Amygdala (tissue), 56 donors: ENCODE data around the gene INPP1.
"Not testable (repeated sequence)": the region's sequence is repeated elsewhere in the genome, so short reads cannot be mapped to it uniquely, and the experiment has no call there.

Experiments
- DNase-seq, 56 donors: peaks; one replicate each; lab custom pipeline; 2025; lab: John Stamatoyannopoulos, UW

The INPP1 gene

DNA sequence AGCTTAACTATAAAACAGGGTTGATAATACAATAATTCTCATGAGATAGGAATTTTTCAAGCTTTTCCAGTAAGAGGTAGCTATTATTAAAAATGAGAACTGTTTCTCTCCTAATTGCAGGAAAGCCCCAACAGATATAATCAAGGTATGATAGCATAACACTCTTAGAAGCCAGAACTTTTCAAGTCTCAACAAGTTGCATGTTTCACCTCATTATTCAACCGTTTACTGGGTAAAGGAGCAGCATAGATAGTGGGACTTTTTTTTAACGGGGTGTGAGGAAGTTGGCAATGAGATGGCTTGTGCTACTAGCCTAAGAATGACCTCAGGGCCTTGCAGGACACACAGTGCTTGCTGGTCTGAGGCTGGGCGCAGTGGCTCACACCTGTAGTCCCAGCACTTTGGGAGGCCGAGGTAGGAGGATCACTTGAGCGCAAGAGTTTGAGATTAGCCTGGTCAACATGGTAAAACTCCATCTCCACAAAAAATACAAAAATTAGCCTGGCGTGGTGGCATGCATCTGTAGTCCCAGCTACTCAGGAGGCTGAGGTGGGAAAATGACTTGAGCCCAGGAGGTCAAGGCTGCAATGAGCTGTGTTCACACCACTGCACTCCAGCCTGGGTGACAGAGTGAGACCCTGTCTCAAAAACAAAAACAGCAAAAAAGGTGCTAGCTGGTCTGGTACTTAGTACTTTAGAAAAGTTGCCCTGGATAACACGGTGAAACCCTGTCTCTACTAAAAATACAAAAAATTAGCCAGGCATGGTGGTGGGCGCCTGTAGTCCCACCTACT is 15.5 kb downstream of the INPP1 start:
- DNase-seq = not testable (repeated sequence)

DNA sequence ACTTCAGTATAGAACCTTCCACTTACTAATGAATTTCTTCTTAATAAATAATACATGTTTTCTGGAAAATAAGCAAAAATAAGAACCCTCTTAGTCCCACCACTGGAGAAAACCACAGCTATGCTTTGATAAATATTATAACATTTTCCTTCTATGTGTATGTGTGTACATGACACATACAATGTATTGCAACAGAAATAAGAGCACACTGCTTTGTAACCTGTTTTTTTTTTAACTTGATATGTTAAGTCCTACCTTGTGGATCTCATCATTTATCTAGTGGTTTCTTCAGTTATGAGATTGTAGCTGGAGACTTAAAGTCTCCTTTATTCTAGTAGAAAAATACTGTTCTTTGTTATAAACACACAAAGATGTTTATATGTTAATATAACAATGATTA is 17.2 kb downstream of the INPP1 start:
- DNase-seq = no peak

DNA sequence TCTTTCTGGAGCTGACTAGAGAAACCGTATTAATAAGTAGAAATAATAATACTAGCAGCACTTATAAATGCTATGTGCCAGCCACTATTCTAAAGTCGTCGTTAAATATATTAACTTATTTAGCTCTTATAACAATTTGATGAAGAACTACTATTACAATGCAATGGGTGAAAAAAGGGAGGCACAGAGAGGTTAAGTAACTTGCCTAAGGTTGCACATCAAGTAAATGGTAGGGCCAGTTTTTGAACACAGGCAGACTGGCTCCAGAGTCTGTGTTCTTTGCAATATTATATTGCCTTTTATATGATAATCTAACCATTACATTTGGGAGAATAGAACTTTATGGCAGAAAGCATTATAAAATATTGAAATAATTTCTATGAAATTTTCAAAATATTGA is 17.6 kb downstream of the INPP1 start:
- no peak for DNase-seq

DNA sequence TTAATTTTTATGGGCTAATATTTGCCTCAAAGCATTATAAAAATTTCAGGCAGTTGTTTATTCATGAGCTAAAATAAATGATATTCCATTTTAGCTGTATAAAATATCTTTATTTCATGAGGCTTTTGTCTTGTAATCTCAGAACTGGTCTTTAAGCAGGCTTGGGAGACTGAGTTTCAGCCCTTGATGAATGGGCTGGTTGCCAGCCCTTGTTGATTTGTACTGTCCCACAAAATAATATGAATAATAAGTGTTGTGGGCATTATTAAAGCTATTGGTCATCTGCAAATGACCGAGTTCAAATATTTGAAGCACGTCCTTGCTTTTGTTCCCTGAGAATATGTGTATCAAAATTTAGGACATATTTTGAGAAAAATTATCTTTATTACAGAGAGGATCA is 18.2 kb downstream of the INPP1 start:
- DNase-seq = no peak

DNA sequence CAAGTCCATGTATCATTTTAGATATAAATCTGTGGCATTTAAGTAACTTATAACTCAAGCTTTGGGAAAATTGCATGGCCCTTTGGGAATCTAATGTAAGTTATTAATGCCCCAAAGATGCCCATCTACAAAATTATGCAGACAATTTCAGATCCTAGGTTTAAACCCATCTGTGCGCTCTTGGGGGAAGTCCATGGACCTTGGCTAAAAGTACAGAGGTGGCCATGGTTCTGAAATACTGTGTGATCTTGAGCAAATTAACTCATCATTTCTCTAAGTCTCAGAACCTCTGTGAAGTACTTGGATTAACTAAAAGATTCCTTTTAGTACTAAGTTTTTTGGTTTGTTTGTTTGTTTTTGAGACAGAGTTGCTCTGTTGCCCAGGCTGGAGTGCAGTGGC is 19.5 kb downstream of the INPP1 start:
- DNase-seq = no peak

DNA sequence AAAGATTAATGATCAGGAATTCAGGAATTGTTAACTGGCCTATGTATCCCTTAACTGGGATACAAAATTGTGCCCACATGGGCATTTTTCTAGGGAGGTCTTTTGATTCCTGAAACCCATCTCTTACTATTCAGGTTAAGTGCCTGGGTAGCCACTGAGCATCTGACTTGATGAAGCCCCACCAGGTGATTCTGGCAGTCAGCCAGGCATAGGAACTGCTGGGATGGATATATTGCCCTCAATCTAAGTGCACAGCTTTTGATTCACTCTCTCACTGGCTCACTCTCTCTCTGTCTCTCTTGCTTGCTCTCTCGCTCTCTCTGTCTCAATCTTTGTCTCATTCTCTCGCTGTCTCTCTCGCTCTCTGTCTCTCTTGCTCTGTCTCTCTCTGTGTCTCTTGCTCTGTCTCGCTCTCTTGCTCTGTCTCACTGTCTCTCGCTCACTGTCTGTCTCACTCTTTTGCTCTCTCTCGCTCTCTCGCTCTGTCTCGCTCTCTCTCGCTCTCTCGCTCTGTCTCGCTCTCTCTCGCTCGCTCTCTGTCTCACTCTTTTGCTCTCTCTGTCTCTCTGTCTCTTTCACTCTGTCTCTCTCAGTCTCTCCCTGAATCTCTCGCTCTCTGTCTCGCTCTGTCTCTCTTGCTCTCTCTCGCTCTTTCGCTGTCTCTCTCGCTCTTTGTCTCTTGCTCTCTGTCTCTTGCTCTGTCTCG is 22.3 kb downstream of the INPP1 start:
- DNase-seq = no peak

DNA sequence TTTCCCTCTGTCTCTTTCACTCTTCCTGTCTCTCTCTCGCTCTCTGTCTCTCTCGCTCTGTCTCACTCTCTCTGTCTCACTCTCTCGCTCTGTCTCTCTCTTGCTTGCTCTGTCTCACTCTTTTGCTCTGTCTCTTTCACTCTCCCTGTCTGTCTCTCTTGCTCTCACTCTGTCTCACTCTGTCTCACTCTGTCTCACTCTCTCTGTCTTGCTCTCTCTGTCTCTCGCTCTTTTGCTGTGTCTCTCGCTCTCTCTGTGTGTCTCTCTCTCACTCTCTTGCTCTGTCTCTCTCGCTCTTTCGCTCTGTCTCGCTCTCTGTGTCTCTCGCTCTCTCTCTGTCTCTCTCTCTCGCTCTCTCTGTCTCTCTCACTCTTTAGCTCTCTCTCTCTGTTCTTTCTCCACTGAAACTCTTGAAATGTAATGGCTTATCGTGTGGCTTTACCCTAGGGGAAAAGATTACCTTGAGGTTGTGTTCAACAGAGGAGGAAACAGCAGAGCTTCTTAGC is 22.9 kb downstream of the INPP1 start:
- no peak for DNase-seq

DNA sequence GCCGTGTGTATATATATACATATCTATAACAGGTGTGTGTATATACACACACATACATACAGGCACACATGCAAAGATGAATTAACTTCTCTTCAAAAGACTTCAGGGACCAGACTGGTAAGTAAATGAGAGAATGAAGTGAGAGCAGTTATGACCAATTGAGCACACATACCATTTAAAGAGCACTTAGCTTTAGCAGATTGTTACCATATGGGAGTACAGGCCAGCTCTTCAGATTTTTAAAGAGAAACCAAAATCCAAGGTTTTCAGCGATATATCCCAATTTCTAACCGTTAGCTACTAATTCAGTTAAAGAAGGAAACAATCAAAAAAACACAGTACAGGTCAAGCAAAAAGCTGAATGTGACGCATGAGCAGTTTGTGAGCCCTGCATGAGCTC is 23.7 kb downstream of the INPP1 start:
- DNase-seq = no peak

DNA sequence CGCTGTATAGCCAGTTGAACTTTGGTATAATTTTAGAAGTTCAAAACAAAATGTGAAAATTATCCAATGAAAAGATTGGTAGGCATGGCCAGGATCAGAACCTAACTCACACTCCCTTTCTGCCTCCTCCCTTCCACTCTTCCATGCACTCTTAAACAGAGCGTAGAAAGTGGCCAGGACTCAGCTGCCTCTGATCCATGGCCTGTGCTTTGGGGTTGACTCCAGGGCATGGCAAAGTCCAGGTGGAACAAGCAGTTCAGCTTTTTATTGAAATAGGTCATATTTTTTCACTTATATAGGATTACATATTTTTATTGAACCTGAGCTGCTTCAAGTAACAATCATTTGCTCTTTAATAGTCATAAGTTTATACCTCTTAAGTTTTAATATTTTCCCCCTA is 26.2 kb downstream of the INPP1 start:
- no peak for DNase-seq

DNA sequence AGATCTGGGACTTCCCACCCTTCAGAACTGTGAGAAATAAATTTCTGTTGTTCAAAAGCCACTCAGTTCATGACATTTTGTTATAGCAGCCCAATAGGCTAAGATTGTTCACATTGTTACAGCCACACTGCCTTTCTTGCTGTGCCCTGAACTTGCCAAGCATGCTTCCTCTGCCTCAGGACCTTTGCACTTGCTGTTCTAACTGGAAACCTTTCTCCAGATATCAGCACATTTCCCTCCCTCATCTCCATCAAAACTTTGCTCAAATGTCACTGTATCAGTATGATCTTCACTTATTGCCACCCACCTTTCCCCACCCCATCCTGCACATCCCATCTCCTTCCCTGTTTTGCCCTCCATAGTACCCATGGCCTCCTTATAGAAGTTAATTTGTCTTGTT is 32.7 kb downstream of the INPP1 start:
- no peak for DNase-seq

DNA sequence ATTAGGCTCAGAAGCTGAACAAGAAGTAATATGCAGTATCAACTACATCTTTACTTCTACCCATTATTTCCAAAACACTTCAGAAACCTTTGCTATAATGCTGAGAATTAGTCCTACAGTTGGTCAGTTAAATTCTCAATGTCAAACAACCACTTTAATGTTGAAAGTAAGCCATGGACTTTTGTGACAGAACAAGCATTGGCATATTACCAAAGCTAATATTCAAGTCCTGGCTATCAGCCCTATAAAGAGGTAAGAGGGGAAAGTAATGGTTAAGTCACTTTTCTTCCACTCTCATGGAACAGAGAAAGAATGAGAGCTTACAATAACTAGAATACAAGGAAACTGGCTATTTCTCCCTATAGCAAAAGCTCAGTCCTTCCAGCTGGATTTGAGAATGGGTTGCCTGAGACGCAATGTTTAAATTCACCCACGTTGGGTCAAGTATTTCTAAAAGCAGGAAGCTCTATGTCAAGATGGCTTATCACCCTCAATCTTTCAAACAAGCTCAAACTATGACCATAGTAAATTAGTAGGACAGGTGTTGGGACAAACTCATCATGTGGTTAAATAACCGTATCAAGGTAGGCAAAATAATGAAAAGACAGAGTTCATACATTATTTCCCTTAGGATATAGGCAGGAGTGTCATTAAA is 33.3 kb downstream of the INPP1 start:
- no peak for DNase-seq

DNA sequence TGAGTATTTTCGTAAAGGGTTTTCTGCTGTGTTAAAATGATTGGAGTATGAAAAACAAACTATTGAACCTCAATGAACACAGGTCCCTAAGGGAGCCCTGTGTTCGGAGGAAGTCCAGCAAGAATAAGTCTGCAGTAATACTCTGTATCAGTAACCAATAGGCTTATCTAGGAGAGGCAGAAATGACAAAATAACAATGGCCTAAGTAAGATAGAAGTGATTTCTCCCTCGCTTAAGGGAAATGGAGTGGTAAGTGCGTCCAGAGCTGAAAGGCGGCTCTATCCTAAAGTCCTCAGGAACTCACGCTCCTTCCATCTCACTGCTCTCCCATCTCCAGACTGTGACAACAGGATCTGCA is 35.5 kb downstream of the INPP1 start:
- no peak for DNase-seq

DNA sequence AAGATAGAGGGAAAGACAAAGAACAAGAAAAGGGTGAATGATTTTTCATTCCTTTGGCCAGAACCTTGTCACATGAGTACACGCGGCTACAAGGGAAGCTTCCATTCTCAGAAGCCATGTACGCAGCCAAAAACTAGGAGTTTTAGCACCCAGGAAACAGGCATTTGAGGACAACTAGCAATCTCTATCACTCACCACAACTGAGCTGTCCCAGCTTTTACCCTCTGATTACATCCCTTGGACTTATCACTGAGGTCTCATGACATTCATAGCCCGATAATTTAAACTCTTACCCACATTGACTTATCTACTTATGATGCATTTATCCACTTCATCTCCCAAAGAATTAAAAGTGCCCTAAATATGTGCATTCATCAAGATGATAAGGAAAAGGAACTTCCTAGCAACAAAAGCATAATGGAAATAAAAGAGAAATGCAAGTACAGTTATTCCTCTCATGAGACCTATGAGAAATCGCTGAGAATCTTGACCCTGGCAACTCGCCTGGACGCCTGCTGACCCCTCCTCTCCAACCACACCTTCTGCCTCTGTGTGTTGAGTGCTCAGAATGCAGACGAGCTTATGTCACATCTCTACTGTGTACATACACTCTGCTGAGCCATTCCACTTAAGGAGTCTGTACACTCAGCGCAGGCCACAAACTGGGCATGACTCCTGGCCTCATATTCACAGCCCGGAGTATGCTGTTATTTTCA is 36.0 kb downstream of the INPP1 start:
- DNase-seq = no peak

DNA sequence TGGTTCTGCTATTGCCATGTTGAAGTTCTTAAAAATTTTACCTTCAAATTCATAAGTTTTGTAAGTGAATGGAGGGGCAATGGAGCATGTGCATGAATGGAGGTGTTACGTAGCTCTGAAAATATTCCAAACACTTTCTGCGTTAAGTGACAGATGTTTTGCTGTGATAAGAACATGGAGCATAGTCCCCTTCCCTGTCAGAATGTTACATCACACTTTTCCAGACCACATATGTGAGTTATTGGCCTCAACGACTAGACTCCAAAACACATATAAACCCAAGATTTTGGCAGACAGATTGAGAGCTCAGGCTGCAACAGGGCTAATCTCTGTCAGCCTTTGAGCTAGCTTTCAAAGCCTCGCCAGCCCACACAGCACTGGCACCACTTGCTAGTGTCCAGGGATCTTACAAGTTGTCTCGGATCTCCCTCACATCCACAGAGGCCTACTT is 37.6 kb downstream of the INPP1 start:
- no peak for DNase-seq

DNA sequence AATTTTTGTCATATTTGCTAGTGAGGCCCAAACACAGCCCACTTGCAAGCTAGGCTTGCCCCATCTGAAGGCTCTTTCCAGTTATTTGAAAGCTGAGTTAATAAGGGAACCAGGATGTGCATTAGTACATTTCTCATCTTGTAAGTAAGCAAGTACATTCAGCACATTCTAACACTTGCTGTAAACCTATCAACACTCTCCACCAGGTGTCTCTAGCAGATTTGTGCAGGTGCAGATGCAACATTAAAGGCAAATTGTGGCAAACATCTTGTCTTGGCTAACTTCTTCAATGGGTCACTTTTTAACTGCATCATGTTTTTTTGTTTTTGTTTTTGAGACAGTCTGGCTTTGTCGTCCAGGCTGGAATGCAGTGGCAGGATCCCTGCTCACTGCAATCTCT is 39.5 kb downstream of the INPP1 start:
- peak in 5 of 56 donors; percentile 2 to 28 (median 18) for DNase-seq

DNA sequence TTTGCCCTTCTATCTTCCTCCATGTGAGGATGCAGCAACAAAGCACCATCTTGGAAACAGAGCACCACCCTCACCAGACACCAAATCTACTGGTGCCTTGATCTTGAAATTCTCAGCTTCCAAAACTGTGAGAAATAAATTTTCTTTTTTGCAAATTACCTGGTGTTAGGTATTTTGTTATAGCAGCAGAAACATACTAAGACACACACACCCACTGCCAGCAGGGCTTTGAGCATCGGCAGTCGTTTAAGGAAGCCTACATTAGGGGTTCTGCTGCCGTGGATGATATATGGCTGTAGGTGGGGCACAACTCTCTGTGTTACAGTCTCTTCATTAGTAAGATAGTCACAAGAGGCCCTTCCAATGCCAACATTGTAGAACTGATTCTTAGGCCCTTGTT is 44.0 kb downstream of the INPP1 start:
- DNase-seq = no peak

DNA sequence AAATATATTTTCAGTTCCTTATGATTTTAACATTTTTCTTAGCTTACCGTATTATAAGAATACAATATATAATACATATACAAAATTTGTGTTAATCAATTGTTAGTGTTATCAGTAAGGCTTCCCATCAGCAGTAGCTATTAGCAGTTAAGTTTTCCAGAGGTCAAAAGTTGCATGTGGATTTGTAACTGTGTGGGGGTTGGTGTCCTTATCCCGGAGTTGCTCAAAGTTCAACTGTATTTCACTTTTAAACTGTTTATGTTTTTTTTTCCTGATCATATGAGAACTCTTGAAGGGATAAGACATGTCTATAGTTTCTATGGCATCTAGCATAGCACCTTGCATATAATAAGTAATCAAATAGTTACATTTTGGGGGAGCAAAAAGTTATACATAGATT is 52.9 kb downstream of the INPP1 start:
- DNase-seq = no peak

DNA sequence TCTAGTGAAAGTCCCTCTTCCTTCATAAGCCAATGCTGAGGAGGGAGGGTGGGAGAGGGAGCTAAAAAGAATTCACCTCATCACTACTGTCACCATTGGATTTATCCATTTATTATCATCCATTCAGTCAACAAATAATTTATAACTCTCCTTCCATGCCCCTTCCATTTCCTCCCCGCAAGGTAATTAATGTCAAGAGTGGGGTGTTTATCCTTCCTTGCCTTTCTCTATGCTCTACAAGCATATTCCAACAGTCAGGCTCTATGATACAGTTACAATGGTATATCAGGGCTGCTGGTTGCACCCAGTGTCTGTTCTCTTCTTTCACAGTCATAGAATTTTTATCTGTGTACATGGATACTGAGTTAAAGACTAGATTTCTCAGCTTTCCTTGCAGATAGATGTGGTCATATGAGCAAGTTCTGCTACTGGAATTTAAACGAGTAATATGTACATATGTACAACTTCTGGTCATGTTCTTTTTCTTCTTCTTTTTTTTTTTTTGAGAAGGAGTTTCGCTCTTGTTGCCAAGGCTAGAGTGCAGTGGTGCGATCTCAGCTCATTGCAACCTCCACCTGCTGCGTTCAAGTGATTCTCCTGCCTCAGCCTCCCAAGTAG is 59.7 kb downstream of the INPP1 start:
- DNase-seq = no peak

DNA sequence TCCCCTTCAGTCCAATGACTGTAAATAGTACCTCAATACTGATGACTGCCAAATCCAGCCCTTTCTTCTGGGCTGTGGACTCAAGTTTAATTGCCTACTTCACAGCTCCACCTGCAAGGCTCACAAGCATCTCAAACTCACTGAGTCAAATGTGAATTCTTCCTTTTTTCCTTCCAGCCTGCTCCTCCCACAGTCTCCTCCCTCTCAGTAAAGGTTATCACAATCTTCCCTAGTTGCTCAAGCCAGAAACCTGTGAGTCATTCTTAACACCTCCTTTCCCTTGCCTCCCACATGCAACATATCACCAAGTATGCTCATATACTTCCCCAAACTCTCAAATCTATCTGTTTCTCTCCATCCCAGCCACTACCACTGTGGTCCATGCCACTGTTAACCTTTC is 61.1 kb downstream of the INPP1 start:
- peak in 4 of 56 donors; percentile 10 to 63 (median 34) for DNase-seq

DNA sequence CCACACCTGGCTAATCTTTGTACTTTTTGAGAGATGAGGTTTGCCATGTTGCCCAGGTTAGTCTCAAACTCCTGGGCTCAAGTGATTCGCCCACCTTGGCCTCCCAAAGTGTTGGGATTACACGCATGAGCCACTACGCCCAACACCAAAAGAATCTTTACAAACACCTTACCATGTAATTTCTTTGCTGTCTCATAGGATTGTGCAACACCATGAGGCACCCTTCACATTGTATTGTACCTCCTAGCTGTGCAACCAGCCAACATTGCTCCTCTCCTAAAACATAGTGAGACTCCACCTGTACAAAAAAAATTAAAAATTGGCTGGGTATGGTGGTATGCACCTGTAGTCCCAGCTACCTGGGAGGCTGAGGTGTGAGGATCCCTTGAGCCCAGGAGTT is 61.7 kb downstream of the INPP1 start:
- DNase-seq = no peak
